ENCODE measurements around the gene FRMPD2.

- TF ChIP-seq SMC3 (conservative IDR thresholded peaks at IDR 0.05; ENCODE audit: poor library complexity) (no peak), POLR2AphosphoS5 (IDR thresholded peaks at IDR 0.05) (no peak), CTCF (IDR thresholded peaks at IDR 0.05; ENCODE audit: poor library complexity, severe bottlenecking) (no peak), EP300 (conservative IDR thresholded peaks at IDR 0.05; ENCODE audit: poor library complexity, severe bottlenecking) (no peak)
Measured at GRCh38 chr10:48291190-48291589, 16.7 kb upstream of the FRMPD2 start.
